PC-9 (cell line): Measurements from ENCODE around the gene ELMO1. TPM values are rescaled to one million over a fixed set of nuclear protein-coding genes. Genes with fewer than 3 reads are reported as not detected.

Experiments used
- BruUV-seq: library from RNA; stranded (reverse); fragments of 400-500 nt; replicated peaks from 2 replicates; lab custom pipeline; 2021; lab: Mats Ljungman, UMichigan
- CTCF ChIA-PET: fragments of 300-600 bp; sonication (Branson Sonifier 250); formaldehyde crosslinking; loops from one replicate; lab custom pipeline; 2022; ENCODE audit warnings: antibody characterized with exemption; lab: Charles Lee
- POLR2A ChIA-PET: fragments of 300-600 bp; sonication (Branson Sonifier 250); formaldehyde crosslinking; loops from one replicate; lab custom pipeline; 2022; ENCODE audit warnings: antibody characterized with exemption; ENCODE audit not compliant: unreplicated experiment; lab: Charles Lee
- DNase-seq, 2 experiments: peaks; one replicate each; pipeline versions ENCODE4 v3.0.0 to v3.0.0-alpha.2; 2015 to 2022; ENCODE audit warnings: mixed read lengths in 1 of 2
- H2AFZ ChIP-seq: fragments of 200-600 bp; sonication (generic); 2 replicates; pipeline ENCODE4 v1.8.1; 2017; ENCODE audit warnings: antibody characterized with exemption
- H3F3A ChIP-seq: fragments of 200-600 bp; sonication (generic); 2 replicates; pipeline ENCODE4 v1.8.1; 2017; ENCODE audit warnings: antibody characterized with exemption, mild to moderate bottlenecking, low read depth; ENCODE audit not compliant: insufficient read depth
- H3K27ac ChIP-seq: fragments of 200-600 bp; sonication (generic); 2 replicates; pipeline ENCODE4 v1.6.1; 2016; ENCODE audit warnings: mixed run types
- H3K27me3 ChIP-seq: fragments of 200-600 bp; sonication (generic); 2 replicates; pipeline ENCODE4 v1.6.1; 2016; ENCODE audit warnings: low read depth, mixed run types; ENCODE audit not compliant: insufficient read depth
- H3K36me3 ChIP-seq: fragments of 200-600 bp; sonication (generic); 2 replicates; pipeline ENCODE4 v1.6.1; 2016; ENCODE audit warnings: low read depth, mixed run types
- H3K4me1 ChIP-seq: fragments of 200-600 bp; sonication (generic); replicated peaks from 2 replicates; pipeline ENCODE4 v1.6.1; 2016; ENCODE audit warnings: mixed run types; ENCODE audit not compliant: insufficient read depth
- H3K4me2 ChIP-seq: fragments of 200-600 bp; sonication (generic); 2 replicates; pipeline ENCODE4 v1.6.1; 2017; ENCODE audit warnings: mixed run types
- H3K4me3 ChIP-seq: fragments of 200-600 bp; sonication (generic); 2 replicates; pipeline ENCODE4 v1.6.1; 2016; ENCODE audit warnings: mixed run types
- H3K79me2 ChIP-seq: fragments of 200-600 bp; sonication (generic); 2 replicates; pipeline ENCODE4 v1.6.1; 2017; ENCODE audit warnings: low read depth, mixed run types
- H3K9me2 ChIP-seq: fragments of 200-600 bp; sonication (generic); 2 replicates; pipeline ENCODE4 v1.8.1; 2017; ENCODE audit warnings: mild to moderate bottlenecking; ENCODE audit not compliant: insufficient read depth
- H3K9me3 ChIP-seq: fragments of 200-600 bp; sonication (generic); 2 replicates; pipeline ENCODE4 v1.8.1; 2016; ENCODE audit warnings: low read depth; ENCODE audit not compliant: insufficient read depth
- H4K20me1 ChIP-seq: fragments of 200-600 bp; sonication (generic); 2 replicates; pipeline ENCODE4 v1.8.1; 2017; ENCODE audit not compliant: insufficient read depth
- CTCF ChIP-seq: fragments of 200-600 bp; sonication (generic); conservative IDR thresholded peaks from 2 replicates; pipeline ENCODE4 v1.6.1; 2017; ENCODE audit warnings: mixed run types, antibody characterized with exemption, mild to moderate bottlenecking, moderate library complexity
- EZH2 ChIP-seq: fragments of 200-600 bp; sonication (generic); IDR thresholded peaks from 2 replicates; pipeline ENCODE4 v1.8.0; 2017; ENCODE audit warnings: antibody characterized with exemption, low read depth
- intact Hi-C: fragments of 100-400 bp; cut with micrococcal nuclease; formaldehyde crosslinking; loops from one replicate; pipeline ENCODE4 v1.10.0; 2022; ENCODE audit not compliant: unreplicated experiment
- total RNA-seq: library from RNA; stranded (reverse); gene quantifications from 2 replicates; pipeline ENCODE4 v1.2.3, GENCODE V29; 2021

ELMO1 gene
- total RNA-seq, 1 experiment from 2014 or later, result 4.8 TPM

- intact Hi-C loops, result no loop called here
- Histone ChIP-seq H3K4me3 (no peak overlapping the region), H3K36me3 (no peaks in the 10 kb centered on the region), H3K27ac (no peak overlapping the region), H3K9me3 (no peaks in the 10 kb centered on the region), H3F3A (no peaks in the 10 kb centered on the region), H3K79me2 (no peaks in the 10 kb centered on the region), H3K27me3 (peaks cover 32% of the 10 kb centered on the region), H3K9me2 (no peaks in the 10 kb centered on the region), H3K4me2 (no peak overlapping the region), H3K4me1 (no peaks in the 10 kb centered on the region), H2AFZ (no peak overlapping the region), H4K20me1 (no peaks in the 10 kb centered on the region)
- ChIA-PET CTCF (no interaction called here), POLR2A (interaction anchor here (0.6 kb wide), 1 partner anchor 441 kb away, joined by 11 read pairs; no protein-coding TSS in a partner anchor)
- no TSS peak for BruUV-seq
- TF ChIP-seq EZH2, result no peak
- no peak for TF ChIP-seq CTCF
- DNase-seq, result no peak
These were observed 34.2 kb downstream of the ELMO1 start for GRCh38 chr7:37414352-37414983.

GRCh38 chr7:37411444-37412034, 37.1 kb downstream of the ELMO1 start:
- DNase-seq, result no peak
- no peaks in the 10 kb centered on the region for H4K20me1 ChIP-seq
- H3K9me3 ChIP-seq, result no peaks in the 10 kb centered on the region
- H3K79me2 ChIP-seq, result no peaks in the 10 kb centered on the region
- no peaks in the 10 kb centered on the region for H3K4me1 ChIP-seq
- no peak overlapping the region for H3K4me3 ChIP-seq
- BruUV-seq, result no TSS peak
- TF ChIP-seq EZH2 (no peak), CTCF (no peak)
- H3F3A ChIP-seq, result no peaks in the 10 kb centered on the region
- intact Hi-C loops, result no loop called here
- ChIA-PET POLR2A (interaction anchor here (0.6 kb wide), 1 partner anchor 65 kb away, joined by 3 read pairs; no protein-coding TSS in a partner anchor), CTCF (no interaction called here)
- H3K27ac ChIP-seq, result no peak overlapping the region
- no peak overlapping the region for H2AFZ ChIP-seq
- peaks cover 27% of the 10 kb centered on the region for H3K27me3 ChIP-seq
- H3K36me3 ChIP-seq, result no peaks in the 10 kb centered on the region
- H3K9me2 ChIP-seq, result no peaks in the 10 kb centered on the region
- no peak overlapping the region for H3K4me2 ChIP-seq

GRCh38 chr7:37410305-37411229, 38.1 kb downstream of the ELMO1 start:
- Histone ChIP-seq H3K4me3 (no peak overlapping the region), H3F3A (no peaks in the 10 kb centered on the region), H3K27me3 (peaks cover 24% of the 10 kb centered on the region), H2AFZ (no peak overlapping the region), H4K20me1 (no peaks in the 10 kb centered on the region), H3K9me3 (no peaks in the 10 kb centered on the region), H3K9me2 (no peaks in the 10 kb centered on the region), H3K4me2 (no peak overlapping the region), H3K79me2 (no peaks in the 10 kb centered on the region), H3K27ac (no peak overlapping the region), H3K4me1 (no peaks in the 10 kb centered on the region), H3K36me3 (no peaks in the 10 kb centered on the region)
- POLR2A ChIA-PET, result interaction anchor here (0.6 kb wide), 1 partner anchor 64 kb away, joined by 3 read pairs; no protein-coding TSS in a partner anchor
- intact Hi-C loops, result no loop called here
- no peak for DNase-seq
- BruUV-seq, result no TSS peak
- no peak for TF ChIP-seq EZH2
- TF ChIP-seq CTCF, result no peak
- CTCF ChIA-PET, result no interaction called here
